Breast epithelium (tissue), 3 donors: ENCODE data around the gene VCX2.

Source experiments
- POLR2A ChIP-seq: fragments of 450-650 bp; IDR thresholded peaks from one replicate; pipeline ENCODE4 v1.6.1; 2016; ENCODE audit warnings: antibody characterized with exemption, mild to moderate bottlenecking, moderate library complexity
- TF ChIP-seq, protein P1 (sequence below), 3 donors: fragments of 450-650 bp; IDR thresholded peaks; one replicate each; pipeline ENCODE4 v1.5.1; 2016 to 2017; ENCODE audit warnings: antibody characterized with exemption in 3 of 3, mild to moderate bottlenecking in 3 of 3, moderate library complexity in 3 of 3

DNA sequence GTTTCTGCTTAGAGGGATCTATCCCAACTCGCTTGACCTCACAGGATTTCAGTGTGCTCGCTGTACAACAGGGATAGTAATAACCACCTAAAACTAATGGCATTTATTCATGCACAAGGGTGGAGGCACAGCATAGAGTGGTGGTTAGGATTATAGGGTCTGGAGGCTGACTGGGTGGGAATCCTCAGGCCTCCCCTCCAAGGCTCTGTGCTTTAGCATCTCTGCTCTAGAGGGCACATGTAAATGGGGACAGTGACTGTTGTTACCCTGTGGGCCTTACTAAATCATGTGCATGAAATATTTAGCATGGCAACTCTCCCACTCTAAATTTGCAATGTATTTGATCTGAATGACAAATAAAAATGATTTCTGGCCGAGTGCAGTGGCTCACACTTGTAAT is 29.2 kb downstream of the VCX2 start:
- TF ChIP-seq, protein P1, sequence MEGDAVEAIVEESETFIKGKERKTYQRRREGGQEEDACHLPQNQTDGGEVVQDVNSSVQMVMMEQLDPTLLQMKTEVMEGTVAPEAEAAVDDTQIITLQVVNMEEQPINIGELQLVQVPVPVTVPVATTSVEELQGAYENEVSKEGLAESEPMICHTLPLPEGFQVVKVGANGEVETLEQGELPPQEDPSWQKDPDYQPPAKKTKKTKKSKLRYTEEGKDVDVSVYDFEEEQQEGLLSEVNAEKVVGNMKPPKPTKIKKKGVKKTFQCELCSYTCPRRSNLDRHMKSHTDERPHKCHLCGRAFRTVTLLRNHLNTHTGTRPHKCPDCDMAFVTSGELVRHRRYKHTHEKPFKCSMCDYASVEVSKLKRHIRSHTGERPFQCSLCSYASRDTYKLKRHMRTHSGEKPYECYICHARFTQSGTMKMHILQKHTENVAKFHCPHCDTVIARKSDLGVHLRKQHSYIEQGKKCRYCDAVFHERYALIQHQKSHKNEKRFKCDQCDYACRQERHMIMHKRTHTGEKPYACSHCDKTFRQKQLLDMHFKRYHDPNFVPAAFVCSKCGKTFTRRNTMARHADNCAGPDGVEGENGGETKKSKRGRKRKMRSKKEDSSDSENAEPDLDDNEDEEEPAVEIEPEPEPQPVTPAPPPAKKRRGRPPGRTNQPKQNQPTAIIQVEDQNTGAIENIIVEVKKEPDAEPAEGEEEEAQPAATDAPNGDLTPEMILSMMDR (IDR thresholded peaks at IDR 0.05) = no peak
- TF ChIP-seq POLR2A = no peak
